GM18507 (cell line): Measurements from ENCODE around the gene KIF21B.
"Not testable (repeated sequence)": the region's sequence is repeated elsewhere in the genome, so short reads cannot be mapped to it uniquely, and the experiment has no call there.

Source experiments
- DNase-seq: peaks from one replicate; pipeline ENCODE4 v3.0.0; 2011; ENCODE audit warnings: low read depth; ENCODE audit not compliant: insufficient read length; ENCODE audit errors: extremely low spot score
- FAIRE-seq: peaks from 2 replicates; lab custom pipeline; 2011; peaks lifted over from hg19 to GRCh38; lab: Jason Lieb, UNC

Gene KIF21B

GRCh38 chr1:200960948-200961340 is 62.6 kb downstream of the KIF21B start:
- no peak for DNase-seq
- FAIRE-seq = no peak

GRCh38 chr1:200960236-200960947 is 63.1 kb downstream of the KIF21B start:
- FAIRE-seq (no peak), DNase-seq (no peak)

- no peak for FAIRE-seq
- no peak for DNase-seq
These were observed 64.0 kb downstream of the KIF21B start for GRCh38 chr1:200959411-200959921.

GRCh38 chr1:200958597-200958996 is 64.9 kb downstream of the KIF21B start:
- FAIRE-seq = no peak
- DNase-seq = no peak

GRCh38 chr1:200954434-200954833 is 69.1 kb downstream of the KIF21B start:
- DNase-seq = no peak
- FAIRE-seq = no peak

- no peak for DNase-seq
- FAIRE-seq = no peak
These were observed 72.5 kb downstream of the KIF21B start for GRCh38 chr1:200951016-200951415.

- no peak for DNase-seq
These were observed 73.9 kb downstream of the KIF21B start for GRCh38 chr1:200949626-200950025.

GRCh38 chr1:200947059-200947566 is 76.4 kb downstream of the KIF21B start:
- DNase-seq = no peak
- no peak for FAIRE-seq

More at GRCh38 chr1:200949626-200950025, 73.9 kb downstream of the KIF21B start:
- no peak for FAIRE-seq

- DNase-seq = no peak
- no peak for FAIRE-seq
These were observed 78.4 kb downstream of the KIF21B start for GRCh38 chr1:200945111-200945510.

GRCh38 chr1:200938955-200939354 is 84.6 kb downstream of the KIF21B start:
- no peak for DNase-seq
- no peak for FAIRE-seq

GRCh38 chr1:200935286-200935962 is 88.1 kb downstream of the KIF21B start:
- not testable (repeated sequence) for DNase-seq, FAIRE-seq

GRCh38 chr1:200934676-200935245 is 88.8 kb downstream of the KIF21B start:
- FAIRE-seq (no peak), DNase-seq (no peak)

GRCh38 chr1:200931776-200932175 is 91.7 kb downstream of the KIF21B start:
- FAIRE-seq (no peak), DNase-seq (no peak)

GRCh38 chr1:200930285-200930684 is 93.2 kb downstream of the KIF21B start:
- not testable (repeated sequence) for FAIRE-seq, DNase-seq

GRCh38 chr1:200929530-200930278 is 93.8 kb downstream of the KIF21B start:
- FAIRE-seq = no peak
- DNase-seq = no peak

- no peak for DNase-seq
- no peak for FAIRE-seq
These were observed 97.7 kb downstream of the KIF21B start for GRCh38 chr1:200925831-200926230.

- FAIRE-seq = no peak
- no peak for DNase-seq
These were observed 99.9 kb downstream of the KIF21B start for GRCh38 chr1:200923601-200924000.

GRCh38 chr1:200922406-200922805 is 101.1 kb downstream of the KIF21B start:
- FAIRE-seq = no peak
- no peak for DNase-seq

- FAIRE-seq = no peak
- DNase-seq = no peak
These were observed 101.9 kb downstream of the KIF21B start for GRCh38 chr1:200921571-200922110.
